ENCODE data around the gene MDN1.
"Not testable (repeated sequence)": the region's sequence is repeated elsewhere in the genome, so short reads cannot be mapped to it uniquely, and the experiment has no call there.

Gene MDN1

DNA sequence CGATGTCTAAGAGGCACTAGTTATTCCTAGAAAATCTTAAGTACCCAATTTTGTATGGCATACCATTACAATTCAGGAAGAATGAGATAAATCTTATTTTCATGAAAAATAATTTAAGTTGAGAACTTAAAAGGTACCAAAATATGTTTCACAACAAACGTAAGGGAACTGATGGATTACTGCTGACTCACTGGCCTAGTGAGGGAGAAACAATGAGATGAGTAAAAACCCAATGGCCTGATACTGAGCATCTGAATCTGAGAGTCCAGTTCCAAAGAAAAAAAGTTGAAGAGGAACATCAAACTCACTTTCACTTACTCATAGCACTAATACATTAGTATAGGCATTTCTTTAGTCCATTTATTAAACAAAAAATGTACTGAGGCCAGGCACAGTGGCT lies 56.0 kb downstream of the MDN1 start:
- no peak for DNase-seq

DNA sequence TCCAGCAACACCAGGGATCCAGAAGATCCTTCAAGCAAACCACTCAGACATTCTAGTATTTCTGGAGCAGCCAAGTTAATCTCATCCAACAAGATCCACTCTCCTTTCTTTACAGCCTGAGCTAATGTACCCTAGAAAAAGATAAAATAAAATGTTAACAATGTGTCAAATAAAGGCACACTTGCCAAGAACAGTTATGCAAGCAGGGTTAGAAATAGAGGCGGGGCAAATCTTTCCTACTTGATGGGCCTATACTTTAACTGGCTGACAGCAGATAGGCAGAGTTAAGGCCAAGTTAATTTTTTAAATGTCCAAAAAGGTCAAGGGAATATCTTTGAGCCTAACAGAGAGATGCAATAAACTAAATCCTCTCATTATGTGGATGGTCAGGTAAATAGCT lies 60.8 kb downstream of the MDN1 start:
- DNase-seq = no peak

DNA sequence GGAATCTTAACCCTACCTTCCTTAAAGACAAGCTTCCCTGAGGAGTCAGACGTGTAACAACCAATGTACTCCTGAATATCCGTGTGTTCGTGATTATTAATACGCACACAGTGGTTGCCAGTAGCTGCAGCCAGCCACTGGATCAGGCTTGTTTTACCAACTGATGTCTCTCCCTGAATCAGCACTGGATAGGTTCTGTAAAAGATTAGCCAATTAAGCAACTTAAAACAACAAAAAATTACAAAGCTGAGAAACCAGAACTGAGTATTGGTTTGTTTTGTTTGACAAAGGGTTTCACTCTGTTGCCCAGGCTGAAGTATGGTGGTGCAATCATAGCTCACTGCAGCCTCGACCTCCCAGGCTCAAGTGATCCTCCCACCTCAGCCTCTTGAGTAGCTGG lies 69.3 kb downstream of the MDN1 start:
- no peak for DNase-seq

DNA sequence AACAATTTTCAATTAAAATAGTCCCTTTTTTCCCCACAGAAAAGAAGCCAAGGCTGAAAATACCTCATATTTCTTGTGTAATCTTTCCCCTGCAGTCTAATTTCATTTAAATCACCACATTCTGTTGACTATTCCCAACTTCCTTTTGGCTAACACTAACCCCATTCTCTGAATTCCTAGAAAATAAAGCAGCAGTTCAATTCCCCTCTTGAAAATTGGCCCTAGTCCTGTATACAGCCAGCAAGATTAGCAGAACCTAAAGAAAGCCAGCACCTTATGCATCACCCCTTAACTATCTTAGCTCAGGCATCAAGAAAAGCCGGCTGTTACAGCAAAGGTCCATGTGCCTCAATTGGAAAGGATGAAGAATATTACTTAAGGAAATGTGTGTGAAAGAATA lies 69.7 kb downstream of the MDN1 start:
- DNase-seq = no peak

GRCh38 chr6:89745716-89746115 lies 73.9 kb downstream of the MDN1 start:
- DNase-seq = no peak

- no peak for DNase-seq
Observed at GRCh38 chr6:89745096-89745495, 74.5 kb downstream of the MDN1 start.

- no peak for DNase-seq
Observed at GRCh38 chr6:89736893-89737292, 82.7 kb downstream of the MDN1 start.

- DNase-seq = no peak
Observed at GRCh38 chr6:89734526-89734925, 85.1 kb downstream of the MDN1 start.

DNA sequence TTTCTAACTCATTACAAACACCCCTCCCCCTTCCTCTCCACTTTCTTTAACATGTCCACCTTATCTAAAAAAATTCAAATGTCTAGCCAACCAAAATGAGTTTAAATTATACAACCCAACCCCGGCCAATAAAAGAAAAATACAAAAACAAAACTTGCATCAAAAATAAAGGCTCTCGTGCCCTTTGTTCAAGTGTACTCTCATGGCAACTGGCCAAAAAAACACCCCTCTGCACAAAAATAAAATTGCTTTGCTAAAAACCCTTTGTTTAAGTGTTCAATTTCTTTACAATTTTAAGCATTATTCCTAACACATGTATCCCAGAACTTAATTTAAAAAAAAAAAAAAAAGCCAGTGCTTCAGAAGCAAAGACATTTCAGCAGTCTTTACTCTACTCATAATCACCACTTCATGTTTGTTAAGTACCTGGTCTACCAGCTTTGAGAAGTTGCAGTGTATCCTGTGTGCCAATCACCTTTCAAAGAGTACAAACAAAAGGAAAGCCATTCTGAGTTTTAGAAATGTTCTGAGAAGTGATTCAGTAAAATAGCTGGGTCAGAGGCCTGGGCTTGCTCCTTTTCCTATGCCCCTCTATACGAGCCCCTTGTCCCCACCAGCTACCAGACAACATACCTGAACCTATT lies 87.5 kb downstream of the MDN1 start:
- DNase-seq = no peak

- DNase-seq = not testable (repeated sequence)
Observed at GRCh38 chr6:89731262-89731661, 88.3 kb downstream of the MDN1 start.

DNA sequence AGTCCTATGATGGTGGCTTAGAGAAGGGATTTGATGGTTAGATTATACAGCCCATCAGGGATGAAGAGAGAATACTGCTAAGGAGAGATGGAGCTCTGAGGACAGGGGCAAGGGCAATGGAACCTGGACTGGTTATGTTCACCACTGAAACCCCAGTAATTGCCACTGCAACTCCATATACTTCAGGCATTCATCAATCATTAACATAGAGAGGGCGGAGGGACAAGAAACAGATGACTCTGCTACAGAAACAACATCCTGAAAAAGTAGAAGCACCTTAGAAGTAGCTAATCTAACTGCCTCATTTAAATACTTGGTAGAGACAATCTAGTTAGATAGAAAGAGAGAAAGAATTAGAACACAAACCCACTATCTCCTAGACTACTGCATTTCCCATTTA lies 89.8 kb downstream of the MDN1 start:
- DNase-seq = no peak

DNA sequence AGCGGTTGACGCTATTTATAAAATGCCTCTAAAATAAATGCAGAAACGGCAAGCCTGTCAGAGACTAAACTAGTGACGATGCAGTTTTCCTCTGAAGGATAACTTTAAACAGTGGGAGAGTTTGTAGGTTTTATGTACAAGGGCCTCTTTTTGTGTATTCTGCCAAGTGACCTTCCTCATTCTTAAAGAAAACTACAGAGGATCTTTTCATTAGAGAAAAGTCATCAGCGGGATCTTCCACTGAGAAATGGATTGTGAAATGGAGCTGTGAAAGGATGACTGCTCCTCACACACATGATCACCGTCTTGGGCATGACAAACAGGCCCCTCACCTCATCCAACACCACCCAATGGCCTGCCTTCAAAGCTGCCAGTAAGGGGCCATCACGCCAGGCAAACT lies 92.1 kb downstream of the MDN1 start:
- no peak for DNase-seq

DNA sequence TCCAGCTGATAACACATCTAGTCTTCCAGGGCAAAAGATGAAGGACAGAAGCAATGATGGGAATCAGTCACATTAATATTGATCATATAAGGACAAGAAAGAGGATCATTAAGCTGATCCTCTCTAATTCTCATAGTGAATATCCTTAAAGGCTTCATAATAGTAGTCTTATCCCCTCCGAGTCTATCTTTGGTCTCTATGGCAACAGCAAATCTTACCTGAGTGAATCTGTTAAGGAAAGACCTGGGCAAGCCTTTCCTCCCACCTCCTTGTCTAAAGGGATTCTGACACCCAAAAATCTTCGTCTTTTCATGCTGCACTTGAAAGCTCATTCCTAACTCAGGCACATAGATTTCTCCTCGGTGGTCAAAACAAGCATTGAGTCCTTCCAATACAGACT lies 94.6 kb downstream of the MDN1 start:
- DNase-seq = no peak

- no peak for DNase-seq
Observed at GRCh38 chr6:89723046-89723445, 96.5 kb downstream of the MDN1 start.

DNA sequence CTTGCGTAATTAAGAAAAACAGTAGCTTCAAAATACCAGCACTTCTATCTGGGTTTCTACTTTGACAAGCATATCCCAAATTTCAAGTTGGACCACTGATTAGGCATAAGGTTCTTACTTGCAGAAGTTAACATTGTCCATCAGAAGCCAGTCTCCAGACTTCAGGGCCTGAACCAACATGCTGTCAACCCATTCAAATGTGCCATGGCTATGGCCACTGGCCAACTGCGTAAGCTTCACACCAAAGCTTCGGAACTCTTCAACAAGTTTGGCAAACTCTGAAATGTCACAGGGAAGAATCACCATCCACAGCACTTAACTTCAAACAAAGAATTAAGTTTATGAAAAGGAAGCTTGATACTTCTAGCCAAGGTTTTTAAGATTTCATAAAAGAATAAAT lies 103.1 kb downstream of the MDN1 start:
- no peak for DNase-seq

DNA sequence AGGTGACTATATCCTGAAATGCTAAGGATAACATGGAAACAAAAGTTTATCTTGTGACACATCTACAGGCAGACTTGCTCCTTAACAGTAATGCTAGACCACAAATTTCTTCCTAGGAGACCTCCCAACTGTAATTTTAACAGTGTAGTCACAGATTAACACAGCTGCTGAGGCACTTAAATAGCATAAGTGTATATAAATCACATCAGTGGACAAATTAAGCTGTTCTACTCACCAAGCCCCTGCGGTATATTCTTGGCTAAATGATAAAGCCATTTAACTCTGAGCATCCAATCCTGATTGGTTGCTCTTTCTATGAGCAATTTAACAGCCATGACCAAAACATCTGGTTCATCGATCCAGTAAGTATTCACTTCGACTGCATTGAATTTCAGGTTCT lies 107.8 kb downstream of the MDN1 start:
- no peak for DNase-seq

DNA sequence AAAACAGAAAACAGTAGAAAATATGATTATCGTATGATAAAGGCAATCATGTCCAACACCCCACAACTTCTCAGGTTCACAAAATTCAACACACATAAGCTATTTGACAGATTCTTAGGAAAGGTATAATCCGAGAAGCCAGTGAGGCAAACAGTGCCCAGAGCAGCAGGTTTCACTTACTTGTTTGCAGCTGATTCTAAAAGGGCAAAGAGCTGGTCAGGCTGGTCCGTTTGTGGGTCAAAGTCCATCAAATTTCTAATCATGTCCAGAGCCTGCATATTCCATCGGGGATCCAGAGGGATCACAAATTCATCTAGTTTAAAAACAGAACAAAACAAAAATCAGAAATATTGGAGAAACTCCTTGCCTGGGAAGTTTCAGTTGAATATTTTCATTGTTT lies 111.3 kb downstream of the MDN1 start:
- DNase-seq = no peak

GRCh38 chr6:89707766-89708165 lies 111.8 kb downstream of the MDN1 start:
- no peak for DNase-seq

DNA sequence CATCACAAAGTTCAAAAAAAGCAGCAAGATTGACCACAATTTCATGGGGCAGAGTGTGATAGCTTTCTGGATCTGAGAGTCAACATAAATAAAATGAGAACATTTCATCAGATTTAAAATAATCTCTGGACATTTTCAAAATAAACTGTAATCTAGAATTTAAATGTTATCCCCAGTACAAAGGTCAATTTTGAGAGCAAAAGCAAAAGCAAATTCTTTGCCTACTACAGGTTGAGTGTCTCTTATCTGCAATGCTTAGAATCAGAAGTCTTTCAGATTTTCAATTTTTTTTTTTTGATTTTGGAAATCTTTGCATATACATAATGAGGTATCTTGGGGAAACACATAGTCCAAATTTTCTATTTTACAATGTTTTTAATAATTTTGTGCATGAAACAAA lies 113.5 kb downstream of the MDN1 start:
- no peak for DNase-seq

DNA sequence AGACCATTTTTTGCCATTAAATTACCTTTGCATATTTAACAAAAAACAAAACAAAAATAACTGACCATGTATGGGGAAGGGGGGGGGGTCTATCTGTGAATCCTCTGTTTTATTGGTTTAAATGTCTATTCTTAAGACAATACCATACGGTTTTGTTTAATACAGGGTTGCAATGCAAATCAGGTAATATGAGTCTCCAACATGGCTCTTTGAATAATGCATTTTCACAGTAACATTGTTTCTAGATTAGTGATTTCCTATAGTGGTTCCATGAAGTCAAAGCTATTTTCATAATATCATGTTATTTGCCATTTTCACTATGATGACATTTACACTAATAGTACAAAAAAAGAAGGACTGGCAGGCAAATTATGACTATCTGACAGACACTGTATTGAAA lies 116.3 kb downstream of the MDN1 start:
- no peak for DNase-seq

- DNase-seq = no peak
Observed at GRCh38 chr6:89702349-89702748, 117.2 kb downstream of the MDN1 start.

- no peak for DNase-seq
Observed at GRCh38 chr6:89695667-89696066, 123.9 kb downstream of the MDN1 start.

GRCh38 chr6:89694428-89694827 lies 125.2 kb downstream of the MDN1 start:
- DNase-seq = no peak

DNA sequence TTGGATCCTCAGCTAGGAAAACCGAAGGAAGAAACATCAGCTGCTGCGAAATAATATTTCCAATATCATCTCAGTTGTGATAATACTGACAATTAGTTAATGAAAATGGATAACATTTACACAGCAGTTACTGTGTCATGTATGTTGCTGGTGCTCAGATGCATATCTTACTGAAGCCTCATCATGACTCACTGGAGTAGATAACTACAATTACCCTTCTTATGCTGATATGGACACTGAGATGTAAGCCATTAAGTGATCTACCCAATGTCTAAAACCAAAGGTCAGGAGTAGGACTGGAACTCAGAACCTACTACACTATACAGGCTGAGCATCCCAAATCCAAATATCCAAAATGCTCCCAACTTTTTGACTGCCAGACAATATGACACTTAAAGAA lies 126.4 kb downstream of the MDN1 start:
- no peak for DNase-seq

DNA sequence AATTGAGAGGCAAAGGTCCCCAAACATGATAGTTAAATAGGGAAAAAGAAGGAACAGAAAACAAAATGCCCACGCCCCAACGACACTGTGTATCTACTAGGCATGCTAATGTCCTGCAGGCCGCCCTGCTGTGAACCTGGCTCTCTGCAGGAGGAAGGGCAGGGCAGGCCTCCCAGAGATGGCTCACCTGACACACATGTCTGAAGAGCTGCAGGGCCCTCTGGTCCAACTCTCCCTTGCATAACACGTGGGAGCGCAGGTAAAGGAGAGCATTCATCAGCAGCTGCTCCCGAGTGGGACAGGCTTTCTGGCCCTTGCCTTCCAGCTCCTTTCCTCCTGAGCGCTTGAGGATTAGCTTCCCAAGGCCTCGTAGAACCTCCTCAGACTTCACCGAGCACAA lies 127.3 kb downstream of the MDN1 start:
- DNase-seq = no peak

- DNase-seq = no peak
Observed at GRCh38 chr6:89690944-89691324, 128.7 kb downstream of the MDN1 start.
